G401.6 (cell line): ENCODE results near the gene ATXN2.
A peak's percentile ranks its signal among the peaks of the same experiment; 100 is the strongest.
"Not testable (repeated sequence)": the region's sequence is repeated elsewhere in the genome, so short reads cannot be mapped to it uniquely, and the experiment has no call there.

ENCODE experiments used
- FAIRE-seq: peaks from 2 replicates; lab custom pipeline; 2012; peaks lifted over from hg19 to GRCh38; lab: Jason Lieb, UNC

The ATXN2 gene

GRCh38 chr12:111414711-111415252 lies 184.3 kb downstream of the ATXN2 start:
- no peak for FAIRE-seq

GRCh38 chr12:111413442-111414086 lies 185.6 kb downstream of the ATXN2 start:
- no peak for FAIRE-seq

- no peak for FAIRE-seq
Measured at GRCh38 chr12:111412830-111413441, 186.2 kb downstream of the ATXN2 start.

- no peak for FAIRE-seq
Measured at GRCh38 chr12:111412007-111412829, 186.9 kb downstream of the ATXN2 start.

- no peak for FAIRE-seq
Measured at GRCh38 chr12:111411185-111411764, 187.8 kb downstream of the ATXN2 start.

- no peak for FAIRE-seq
Measured at GRCh38 chr12:111410431-111411184, 188.5 kb downstream of the ATXN2 start.

GRCh38 chr12:111409780-111410430 lies 189.2 kb downstream of the ATXN2 start:
- FAIRE-seq: no peak

GRCh38 chr12:111409403-111409779 lies 189.7 kb downstream of the ATXN2 start:
- no peak for FAIRE-seq

GRCh38 chr12:111408686-111409402 lies 190.3 kb downstream of the ATXN2 start:
- no peak for FAIRE-seq

GRCh38 chr12:111408116-111408440 lies 191.0 kb downstream of the ATXN2 start:
- no peak for FAIRE-seq

- FAIRE-seq: no peak
Measured at GRCh38 chr12:111407377-111408115, 191.6 kb downstream of the ATXN2 start.

GRCh38 chr12:111406474-111407376 lies 192.4 kb downstream of the ATXN2 start:
- FAIRE-seq: no peak

- FAIRE-seq: no peak
Measured at GRCh38 chr12:111405859-111406473, 193.1 kb downstream of the ATXN2 start, which contains the start of gene SH2B3. Gene SH2B3 (plus strand): TSS chr12:111405923. CDS start chr12:111418146, 12,223 bp downstream.

GRCh38 chr12:111405149-111405858 lies 193.8 kb downstream of the ATXN2 start:
- peak; percentile 95 for FAIRE-seq

GRCh38 chr12:111404362-111405148 lies 194.6 kb downstream of the ATXN2 start:
- no peak for FAIRE-seq

- not testable (repeated sequence) for FAIRE-seq
Measured at GRCh38 chr12:111402490-111402824, 196.7 kb downstream of the ATXN2 start.
